A673 (cell line): ENCODE data around the gene TENM3.

Experiments used
- EZH2 ChIP-seq: fragments of 200-600 bp; sonication (generic); IDR thresholded peaks from 2 replicates; pipeline ENCODE4 v1.6.1; 2017; ENCODE audit warnings: borderline replicate concordance, low read depth, mild to moderate bottlenecking, mixed read lengths, antibody characterized with exemption, low read length; ENCODE audit not compliant: poor library complexity, severe bottlenecking
- TF ChIP-seq, protein P1 (sequence below): fragments of 300-800, 200-600 bp; sonication (generic); conservative IDR thresholded peaks from 2 replicates; pipeline ENCODE4 v1.5.1; 2017; ENCODE audit warnings: low read depth, mild to moderate bottlenecking, antibody characterized with exemption, low read length, moderate library complexity, mixed read lengths

DNA sequence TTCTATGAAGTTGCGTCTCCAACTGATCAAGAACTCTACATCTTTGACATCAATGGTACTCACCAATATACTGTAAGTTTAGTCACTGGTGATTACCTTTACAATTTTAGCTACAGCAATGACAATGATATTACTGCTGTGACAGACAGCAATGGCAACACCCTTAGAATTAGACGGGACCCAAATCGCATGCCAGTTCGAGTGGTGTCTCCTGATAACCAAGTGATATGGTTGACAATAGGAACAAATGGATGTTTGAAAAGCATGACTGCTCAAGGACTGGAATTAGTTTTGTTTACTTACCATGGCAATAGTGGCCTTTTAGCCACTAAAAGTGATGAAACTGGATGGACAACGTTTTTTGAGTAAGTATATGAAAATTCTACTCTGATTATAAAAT lies 511.7 kb downstream of the TENM3 start:
- TF ChIP-seq, protein P1, sequence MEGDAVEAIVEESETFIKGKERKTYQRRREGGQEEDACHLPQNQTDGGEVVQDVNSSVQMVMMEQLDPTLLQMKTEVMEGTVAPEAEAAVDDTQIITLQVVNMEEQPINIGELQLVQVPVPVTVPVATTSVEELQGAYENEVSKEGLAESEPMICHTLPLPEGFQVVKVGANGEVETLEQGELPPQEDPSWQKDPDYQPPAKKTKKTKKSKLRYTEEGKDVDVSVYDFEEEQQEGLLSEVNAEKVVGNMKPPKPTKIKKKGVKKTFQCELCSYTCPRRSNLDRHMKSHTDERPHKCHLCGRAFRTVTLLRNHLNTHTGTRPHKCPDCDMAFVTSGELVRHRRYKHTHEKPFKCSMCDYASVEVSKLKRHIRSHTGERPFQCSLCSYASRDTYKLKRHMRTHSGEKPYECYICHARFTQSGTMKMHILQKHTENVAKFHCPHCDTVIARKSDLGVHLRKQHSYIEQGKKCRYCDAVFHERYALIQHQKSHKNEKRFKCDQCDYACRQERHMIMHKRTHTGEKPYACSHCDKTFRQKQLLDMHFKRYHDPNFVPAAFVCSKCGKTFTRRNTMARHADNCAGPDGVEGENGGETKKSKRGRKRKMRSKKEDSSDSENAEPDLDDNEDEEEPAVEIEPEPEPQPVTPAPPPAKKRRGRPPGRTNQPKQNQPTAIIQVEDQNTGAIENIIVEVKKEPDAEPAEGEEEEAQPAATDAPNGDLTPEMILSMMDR: no peak
- no peak for TF ChIP-seq EZH2
